Heart right ventricle (tissue), 16 donors: ENCODE measurements around the gene SH2D4B. TPM values are rescaled to one million over a fixed set of nuclear protein-coding genes. Genes with fewer than 3 reads are reported as not detected.
A peak's percentile ranks its signal among the peaks of the same experiment; 100 is the strongest.

ENCODE experiments used
- ATAC-seq, 8 donors: fragments of 200-7000 bp; cut with Tn5 transposase; one replicate each; pipeline ENCODE4 v1.9.1; 2020; ENCODE audit warnings: mild to moderate bottlenecking in 8 of 8, moderate library complexity in 8 of 8, moderate number of reproducible peaks in 1 of 8
- DNase-seq, 2 donors: peaks; one replicate each; pipeline ENCODE4 v3.0.0-alpha.2; 2020
- H3K27ac ChIP-seq, 10 donors: fragments of 200-600 bp; sonication (generic) in 2 of 10; one replicate each; pipeline versions ENCODE4 v1.5.0 to v1.8.0; 2020 to 2022; ENCODE audit warnings: mild to moderate bottlenecking in 3 of 10
- H3K27me3 ChIP-seq, 7 donors: fragments of 200-600 bp; one replicate each; pipeline ENCODE4 v1.8.0; 2021 to 2022; ENCODE audit warnings: mild to moderate bottlenecking in 2 of 7
- H3K36me3 ChIP-seq, 9 donors: fragments of 200-600 bp; sonication (generic) in 1 of 9; one replicate each; pipeline versions ENCODE4 v1.5.0 to v1.8.0; 2020 to 2022; ENCODE audit warnings: mild to moderate bottlenecking in 2 of 9
- H3K4me1 ChIP-seq, 9 donors: fragments of 200-600 bp; sonication (generic) in 1 of 9; one replicate each; pipeline versions ENCODE4 v1.5.0 to v1.8.0; 2020 to 2022; ENCODE audit warnings: mild to moderate bottlenecking in 4 of 9
- H3K4me3 ChIP-seq, 10 donors: fragments of 200-600 bp; sonication (generic) in 2 of 10; one replicate each; pipeline versions ENCODE4 v1.5.0 to v1.8.0; 2020 to 2022; ENCODE audit warnings: mild to moderate bottlenecking in 7 of 10, moderate library complexity in 2 of 10
- H3K9me3 ChIP-seq, 11 donors: fragments of 200-600 bp in 10 of 11; sonication (generic) in 2 of 11; one replicate each; pipeline versions ENCODE4 v1.5.0 to v1.8.0; 2013 to 2022; ENCODE audit warnings: mild to moderate bottlenecking in 2 of 11, control low read depth in 1 of 11, moderate library complexity in 1 of 11
- WGBS, 2 donors: extraction: QIAGEN DNeasy Blood & Tissue Kit; methylation state at CpG; one replicate each; pipeline ENCODE4 v1.1.7; 2013; ENCODE audit warnings: inconsistent platforms in 1 of 2; 5-methylcytosine and 5-hydroxymethylcytosine counted together
- intact Hi-C, 10 donors: fragments of 100-400 bp; cut with DNase I; formaldehyde crosslinking; loops; one replicate each; pipeline versions ENCODE4 v1.11.1 to v1.14.2; 2022
- long read RNA-seq, 3 donors: library from polyadenylated mRNA; unstranded; transcript quantifications; one replicate each; pipeline ENCODE4 v2.0.0, GENCODE V29; 2020 to 2021
- polyA plus RNA-seq, 2 donors: library from polyadenylated mRNA; stranded (reverse); fragments of 200-250 nt; gene quantifications; one replicate each; pipeline ENCODE4 v1.2.3, GENCODE V29; 2013
- total RNA-seq, 10 donors: library from RNA; stranded (reverse); fragmentation: NEBNext Ultra II Directional in 3 of 10; extraction: Animal tissue kit (Norgen Biotek cat#: 25700) in 3 of 10; gene quantifications; one replicate each; pipeline versions ENCODE4 v1.2.1 to v1.2.4, GENCODE V29; 2021 to 2023
- TF ChIP-seq, protein P1 (sequence below), 9 donors: fragments of 200-600 bp; sonication (generic) in 2 of 9; IDR thresholded peaks; one replicate each; pipeline versions ENCODE4 v1.5.0 to v1.8.0; 2021 to 2022; ENCODE audit warnings: antibody characterized with exemption in 9 of 9, mild to moderate bottlenecking in 5 of 9, moderate library complexity in 1 of 9
- donor health status: Arrhythmogenic right ventricular cardiomyopathy.
- donor health status: ischemic (EF 13 %, LVEDD 7.1; RV severe dilation, severe dysfunction).
- donor health status: healthy with polysubstance abuse.
- donor health status: DM: no; HTN: yes; CAD: no.
- donor health status: DM: no; HTN: no; CAD: no.
- donor health status: ischemic (EF 25% LVEDD 6.9; RV normal size, moderate dysfunction).
- donor health status: ischemic (EF 25% LVEDD 5.7; RV mildly dilated, moderate dysfunction).
- donor health status: healthy.
- donor health status: DM: yes; HTN: yes; CAD: no.
- donor health status: Ischemic cardiomyopathy.
- donor health status: ischemic (EF 35%, LVEDD 5.7; RV mildly dilated, moderate dysfunction).
- donor health status: nonischemic (EF 11% LVEDD 7.7; RV severe dilation, severe dysfunction).
- donor health status: DM: yes; HTN: yes; CAD: no.
- donor health status: PGD.
- donor health status: ischemic (EF 29% LVEDD 5.4; RV normal size, mild dysfunction).
- donor health status: nonischemic (EF 23%, LVEDD 6.1; RV moderate dilation, normal function).

The SH2D4B gene
- total RNA-seq (not detected), polyA plus RNA-seq (not detected)
- long read RNA-seq, donor 1, result 0 reads
- long read RNA-seq, donor 2, result 0 reads
- long read RNA-seq, donor 3, result 0 reads

DNA sequence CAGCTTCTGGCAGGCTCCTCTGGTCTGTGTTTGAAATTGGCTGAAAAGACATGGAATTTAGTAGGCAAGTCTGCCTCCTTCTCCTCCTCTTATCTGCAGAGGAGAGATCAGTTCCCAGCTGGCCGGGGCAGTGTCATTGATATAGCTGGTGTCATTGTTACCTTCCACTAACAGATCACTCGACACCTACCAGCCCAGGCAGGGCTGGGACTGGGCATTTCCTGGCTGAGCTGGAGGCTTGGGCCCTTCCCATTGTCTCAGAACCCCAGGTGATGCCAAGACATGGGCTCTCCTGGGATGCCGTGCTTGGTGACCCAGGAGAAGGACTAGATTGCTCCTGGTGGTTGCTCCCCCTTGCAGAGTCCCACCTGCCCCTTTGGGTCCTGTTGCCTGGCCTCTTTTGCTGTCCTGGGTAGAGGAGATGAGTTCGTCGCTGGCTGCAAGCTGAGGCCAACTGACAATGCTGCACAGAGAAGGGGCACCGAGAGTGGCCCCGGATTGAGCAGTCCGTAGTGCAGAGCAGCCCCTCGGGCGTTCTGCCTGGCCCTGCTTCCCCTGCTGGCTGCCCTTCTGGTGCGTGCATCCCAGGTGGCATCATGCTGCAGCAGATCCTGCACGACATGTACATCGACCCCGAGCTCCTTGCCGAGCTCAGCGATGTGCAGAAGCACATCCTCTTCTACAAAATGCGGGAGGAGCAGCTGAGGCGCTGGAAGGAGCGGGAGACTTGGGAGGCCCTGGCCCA is at the start of gene SH2D4B:
SH2D4B (plus strand) TSS at position 167 of the 745 bp plus-strand sequence; CDS start at position 597, 430 bp downstream.
- peaks cover 0 to 55% (median 28%) of the 10 kb centered on the region in 9 donors for H3K4me1 ChIP-seq
- H3K27ac ChIP-seq, result peak within 1 kb of the TSS in 5 of 10 donors; percentile 70 to 90 (median 72)
- 91% methylated on average over 19 of the region's 19 CpGs for WGBS, 2 donors
- H3K36me3 ChIP-seq, result no peaks in the 10 kb centered on the region
- ATAC-seq (no peak), DNase-seq (no peak)
- intact Hi-C loops, result loop anchor here in 1 of 10 donors (5.0 kb wide), 1 partner anchor 44 kb away; no protein-coding TSS in a partner anchor
- no peak within 1 kb of the TSS for H3K4me3 ChIP-seq
- H3K27me3 ChIP-seq, result no peaks in the 10 kb centered on the region
- TF ChIP-seq, protein P1, sequence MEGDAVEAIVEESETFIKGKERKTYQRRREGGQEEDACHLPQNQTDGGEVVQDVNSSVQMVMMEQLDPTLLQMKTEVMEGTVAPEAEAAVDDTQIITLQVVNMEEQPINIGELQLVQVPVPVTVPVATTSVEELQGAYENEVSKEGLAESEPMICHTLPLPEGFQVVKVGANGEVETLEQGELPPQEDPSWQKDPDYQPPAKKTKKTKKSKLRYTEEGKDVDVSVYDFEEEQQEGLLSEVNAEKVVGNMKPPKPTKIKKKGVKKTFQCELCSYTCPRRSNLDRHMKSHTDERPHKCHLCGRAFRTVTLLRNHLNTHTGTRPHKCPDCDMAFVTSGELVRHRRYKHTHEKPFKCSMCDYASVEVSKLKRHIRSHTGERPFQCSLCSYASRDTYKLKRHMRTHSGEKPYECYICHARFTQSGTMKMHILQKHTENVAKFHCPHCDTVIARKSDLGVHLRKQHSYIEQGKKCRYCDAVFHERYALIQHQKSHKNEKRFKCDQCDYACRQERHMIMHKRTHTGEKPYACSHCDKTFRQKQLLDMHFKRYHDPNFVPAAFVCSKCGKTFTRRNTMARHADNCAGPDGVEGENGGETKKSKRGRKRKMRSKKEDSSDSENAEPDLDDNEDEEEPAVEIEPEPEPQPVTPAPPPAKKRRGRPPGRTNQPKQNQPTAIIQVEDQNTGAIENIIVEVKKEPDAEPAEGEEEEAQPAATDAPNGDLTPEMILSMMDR (IDR thresholded peaks at IDR 0.05), result no peak
- no peaks in the 10 kb centered on the region for H3K9me3 ChIP-seq

DNA sequence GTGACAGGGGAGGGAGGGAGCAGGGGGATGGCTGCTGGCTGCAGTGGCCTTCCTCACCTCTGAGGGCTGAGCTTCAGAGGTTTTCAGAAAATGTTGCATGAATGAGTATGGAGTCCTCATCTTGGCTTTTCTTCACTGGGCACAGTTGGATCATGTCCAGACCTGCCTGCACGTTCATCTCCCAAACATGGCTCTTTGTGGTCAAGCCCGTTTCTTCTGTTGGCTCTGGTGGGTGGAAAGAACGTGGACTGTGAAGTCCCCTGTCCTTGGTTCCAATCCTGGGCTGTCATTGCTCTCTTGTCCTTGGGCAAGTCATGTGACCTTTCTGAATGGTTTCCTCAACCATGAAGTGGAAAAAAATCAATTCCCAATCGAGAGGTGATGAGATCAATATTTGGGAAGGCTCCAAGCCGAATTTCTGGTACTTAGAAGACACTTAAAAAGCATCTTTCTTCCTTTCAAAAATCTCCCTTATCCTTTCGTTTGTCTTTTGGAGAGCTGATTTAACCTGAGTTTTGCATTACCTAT is 49.1 kb upstream of the SH2D4B start:
- Histone ChIP-seq H3K4me3 (no peak overlapping the region), H3K27me3 (no peaks in the 10 kb centered on the region), H3K9me3 (no peaks in the 10 kb centered on the region), H3K27ac (peak overlapping the region in 3 of 10 donors; percentile 49 to 86 (median 69)), H3K4me1 (peaks cover 17 to 100% (median 84%) of the 10 kb centered on the region in 9 donors), H3K36me3 (peaks cover 0 to 49% (median 2%) of the 10 kb centered on the region in 9 donors)
- 83 to 84% methylated on average over 6 of the region's 6 CpGs for WGBS, 2 donors
- TF ChIP-seq, protein P1 (IDR thresholded peaks at IDR 0.05), result no peak
- no peak for DNase-seq
- intact Hi-C loops, result no loop called here
- no peak for ATAC-seq

DNA sequence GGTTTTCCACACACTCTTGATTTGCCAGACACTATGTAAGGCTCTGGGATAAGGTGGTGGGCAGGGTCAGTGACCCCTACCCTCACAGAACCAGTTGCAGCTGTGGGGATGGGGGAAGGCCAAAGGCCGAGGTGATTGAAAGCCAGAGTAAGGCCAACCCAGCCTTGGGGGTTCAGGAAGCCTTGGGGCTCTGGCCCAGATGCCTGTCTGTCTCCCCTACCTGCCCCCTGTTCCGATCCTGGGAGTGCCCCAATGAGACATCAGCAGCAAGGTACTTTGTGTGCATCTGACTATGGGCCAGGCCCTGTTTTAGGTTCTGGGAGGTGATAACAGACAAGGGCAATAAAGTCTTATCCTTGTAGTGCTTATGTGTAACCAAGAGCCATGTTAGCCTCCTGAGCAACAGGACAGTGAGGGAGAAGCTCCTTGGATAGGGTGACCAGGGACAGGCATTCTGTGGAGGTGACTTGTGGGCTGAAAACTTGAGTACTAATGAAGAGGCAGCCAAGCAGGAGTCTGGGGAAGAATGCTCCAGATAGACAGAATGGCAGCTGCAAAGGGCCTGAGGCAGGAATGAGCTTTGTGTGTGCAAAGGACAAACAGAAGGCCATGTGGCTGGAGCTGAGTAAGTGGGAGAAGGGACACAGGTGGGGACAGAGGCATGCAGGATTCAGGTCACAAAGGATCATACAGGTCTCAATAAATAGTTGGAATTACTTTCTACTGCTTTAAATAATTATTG is 48.2 kb upstream of the SH2D4B start:
- H3K4me1 ChIP-seq, result peaks cover 20 to 100% (median 84%) of the 10 kb centered on the region in 9 donors
- H3K9me3 ChIP-seq, result no peaks in the 10 kb centered on the region
- TF ChIP-seq, protein P1 (IDR thresholded peaks at IDR 0.05), result no peak
- H3K27ac ChIP-seq, result peak overlapping the region in 2 of 10 donors; percentile 69 to 86
- peaks cover 0 to 59% (median 2%) of the 10 kb centered on the region in 9 donors for H3K36me3 ChIP-seq
- H3K4me3 ChIP-seq, result no peak overlapping the region
- intact Hi-C loops, result no loop called here
- ATAC-seq, result no peak
- DNase-seq, result no peak
- WGBS, 2 donors, result 98 to 100% methylated on average over 2 of the region's 2 CpGs
- H3K27me3 ChIP-seq, result no peaks in the 10 kb centered on the region
